Measurements from ENCODE around the gene KCNK17.

GRCh38 chr6:39342692-39343395, 28.6 kb upstream of the KCNK17 start:
- TF ChIP-seq, protein P1, sequence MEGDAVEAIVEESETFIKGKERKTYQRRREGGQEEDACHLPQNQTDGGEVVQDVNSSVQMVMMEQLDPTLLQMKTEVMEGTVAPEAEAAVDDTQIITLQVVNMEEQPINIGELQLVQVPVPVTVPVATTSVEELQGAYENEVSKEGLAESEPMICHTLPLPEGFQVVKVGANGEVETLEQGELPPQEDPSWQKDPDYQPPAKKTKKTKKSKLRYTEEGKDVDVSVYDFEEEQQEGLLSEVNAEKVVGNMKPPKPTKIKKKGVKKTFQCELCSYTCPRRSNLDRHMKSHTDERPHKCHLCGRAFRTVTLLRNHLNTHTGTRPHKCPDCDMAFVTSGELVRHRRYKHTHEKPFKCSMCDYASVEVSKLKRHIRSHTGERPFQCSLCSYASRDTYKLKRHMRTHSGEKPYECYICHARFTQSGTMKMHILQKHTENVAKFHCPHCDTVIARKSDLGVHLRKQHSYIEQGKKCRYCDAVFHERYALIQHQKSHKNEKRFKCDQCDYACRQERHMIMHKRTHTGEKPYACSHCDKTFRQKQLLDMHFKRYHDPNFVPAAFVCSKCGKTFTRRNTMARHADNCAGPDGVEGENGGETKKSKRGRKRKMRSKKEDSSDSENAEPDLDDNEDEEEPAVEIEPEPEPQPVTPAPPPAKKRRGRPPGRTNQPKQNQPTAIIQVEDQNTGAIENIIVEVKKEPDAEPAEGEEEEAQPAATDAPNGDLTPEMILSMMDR (IDR thresholded peaks at IDR 0.05) = no peak
- no peak for TF ChIP-seq POLR2A (IDR thresholded peaks at IDR 0.05)

Data from Peyer's patch (tissue), 4 donors.